Right atrium auricular region (tissue), 2 donors: ENCODE data around the gene NINL. TPM values are rescaled to one million over a fixed set of nuclear protein-coding genes. Genes with fewer than 3 reads are reported as not detected.
"Not testable (repeated sequence)": the region's sequence is repeated elsewhere in the genome, so short reads cannot be mapped to it uniquely, and the experiment has no call there.

Source experiments
- DNase-seq: peaks from one replicate; pipeline ENCODE4 v3.0.0-alpha.2; 2019; ENCODE audit warnings: low spot score
- H3K27ac ChIP-seq, 2 donors: fragments of 200-600 bp; sonication (generic); 1 replicate in 1 of 2; 2 replicates in 1 of 2; pipeline ENCODE4 v1.5.1; 2016 to 2019
- H3K27me3 ChIP-seq, 2 donors: fragments of 200-600 bp; sonication (generic); one replicate each; pipeline versions ENCODE4 v1.5.1 to v1.6.0; 2017 to 2019
- H3K36me3 ChIP-seq: fragments of 200-600 bp; sonication (generic); one replicate; pipeline ENCODE4 v1.5.1; 2016
- H3K4me1 ChIP-seq, 2 donors: fragments of 200-600 bp; sonication (generic); one replicate each; pipeline versions ENCODE4 v1.5.1 to v1.6.0; 2017 to 2019
- H3K4me3 ChIP-seq, 2 donors: fragments of 200-600 bp; sonication (generic); 1 replicate in 1 of 2; 2 replicates in 1 of 2; pipeline ENCODE4 v1.5.1; 2017 to 2019; ENCODE audit warnings: mild to moderate bottlenecking in 1 of 2, moderate library complexity in 1 of 2
- H3K9me3 ChIP-seq, 2 donors: fragments of 200-600 bp; sonication (generic); one replicate each; pipeline ENCODE4 v1.5.1; 2019
- total RNA-seq, 2 donors: library from RNA; depleted of rRNA; stranded (reverse); fragments of >200 nt; gene quantifications; one replicate each; pipeline ENCODE4 v1.1.0, GENCODE V29; 2016
- TF ChIP-seq, protein P1 (sequence below), 2 donors: fragments of 200-600 bp; sonication (generic); IDR thresholded peaks; one replicate each; pipeline ENCODE4 v1.5.1; 2019; ENCODE audit warnings: antibody characterized with exemption in 2 of 2

NINL gene
- total RNA-seq, 2 donors from 2014 or later, result 3.7 to 4.8 TPM

DNA sequence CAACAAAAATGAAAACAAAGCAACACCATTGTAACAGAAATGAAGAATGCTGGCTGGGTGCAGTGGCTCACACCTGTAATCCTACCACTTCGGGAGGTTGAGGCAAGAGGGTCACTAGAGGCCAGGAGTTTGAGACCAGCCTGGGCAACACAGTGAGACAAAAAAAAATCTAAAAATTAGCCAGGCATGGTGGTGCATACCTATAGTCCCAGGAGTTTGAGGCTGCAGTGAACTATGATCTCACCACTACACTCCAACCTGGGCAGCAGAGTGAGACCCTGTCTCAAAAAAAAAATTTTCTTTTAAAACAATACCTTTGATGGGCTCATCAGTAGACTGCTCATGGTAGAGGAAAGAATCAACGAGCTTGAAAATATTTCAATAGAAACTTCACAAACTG lies 18.5 kb downstream of the NINL start:
- no peak for DNase-seq
- H3K27me3 ChIP-seq, result no peaks in the 10 kb centered on the region
- H3K4me3 ChIP-seq, result no peak overlapping the region
- H3K4me1 ChIP-seq, result no peaks in the 10 kb centered on the region
- H3K36me3 ChIP-seq, result no peaks in the 10 kb centered on the region
- TF ChIP-seq, protein P1, sequence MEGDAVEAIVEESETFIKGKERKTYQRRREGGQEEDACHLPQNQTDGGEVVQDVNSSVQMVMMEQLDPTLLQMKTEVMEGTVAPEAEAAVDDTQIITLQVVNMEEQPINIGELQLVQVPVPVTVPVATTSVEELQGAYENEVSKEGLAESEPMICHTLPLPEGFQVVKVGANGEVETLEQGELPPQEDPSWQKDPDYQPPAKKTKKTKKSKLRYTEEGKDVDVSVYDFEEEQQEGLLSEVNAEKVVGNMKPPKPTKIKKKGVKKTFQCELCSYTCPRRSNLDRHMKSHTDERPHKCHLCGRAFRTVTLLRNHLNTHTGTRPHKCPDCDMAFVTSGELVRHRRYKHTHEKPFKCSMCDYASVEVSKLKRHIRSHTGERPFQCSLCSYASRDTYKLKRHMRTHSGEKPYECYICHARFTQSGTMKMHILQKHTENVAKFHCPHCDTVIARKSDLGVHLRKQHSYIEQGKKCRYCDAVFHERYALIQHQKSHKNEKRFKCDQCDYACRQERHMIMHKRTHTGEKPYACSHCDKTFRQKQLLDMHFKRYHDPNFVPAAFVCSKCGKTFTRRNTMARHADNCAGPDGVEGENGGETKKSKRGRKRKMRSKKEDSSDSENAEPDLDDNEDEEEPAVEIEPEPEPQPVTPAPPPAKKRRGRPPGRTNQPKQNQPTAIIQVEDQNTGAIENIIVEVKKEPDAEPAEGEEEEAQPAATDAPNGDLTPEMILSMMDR (IDR thresholded peaks at IDR 0.05), result no peak
- no peak overlapping the region for H3K27ac ChIP-seq
- H3K9me3 ChIP-seq, result no peaks in the 10 kb centered on the region

DNA sequence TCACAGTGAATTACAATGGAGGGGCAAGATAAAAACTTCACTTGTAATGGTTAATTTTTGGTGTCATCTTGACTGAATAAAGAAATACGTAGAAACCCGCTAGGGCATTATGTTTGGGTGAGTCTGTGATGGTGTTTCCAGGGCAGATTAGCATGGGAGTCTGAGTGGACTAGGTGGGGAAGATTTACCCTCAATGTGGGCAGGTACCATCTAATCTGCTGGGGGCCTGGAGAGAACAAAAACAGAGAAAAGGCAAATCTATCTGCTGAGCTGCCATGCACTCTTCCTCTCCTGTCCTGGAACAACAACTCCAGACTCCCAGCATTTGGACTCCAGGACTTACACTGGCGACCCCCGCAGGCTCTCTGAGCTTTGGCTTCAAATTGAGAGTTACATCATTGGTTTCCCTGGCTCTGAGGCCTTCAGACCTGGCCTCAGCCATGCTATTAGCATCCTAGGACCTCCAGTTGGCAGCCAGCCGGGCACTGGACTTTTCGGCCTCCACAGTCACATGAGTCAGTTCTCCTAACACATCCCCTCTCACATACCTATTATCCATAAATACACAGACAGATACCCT lies 19.7 kb downstream of the NINL start:
- no peak overlapping the region for H3K27ac ChIP-seq
- no peaks in the 10 kb centered on the region for H3K4me1 ChIP-seq
- no peak for DNase-seq
- H3K36me3 ChIP-seq, result no peaks in the 10 kb centered on the region
- TF ChIP-seq, protein P1 (IDR thresholded peaks at IDR 0.05), result no peak
- no peaks in the 10 kb centered on the region for H3K9me3 ChIP-seq
- no peak overlapping the region for H3K4me3 ChIP-seq
- H3K27me3 ChIP-seq, result no peaks in the 10 kb centered on the region

DNA sequence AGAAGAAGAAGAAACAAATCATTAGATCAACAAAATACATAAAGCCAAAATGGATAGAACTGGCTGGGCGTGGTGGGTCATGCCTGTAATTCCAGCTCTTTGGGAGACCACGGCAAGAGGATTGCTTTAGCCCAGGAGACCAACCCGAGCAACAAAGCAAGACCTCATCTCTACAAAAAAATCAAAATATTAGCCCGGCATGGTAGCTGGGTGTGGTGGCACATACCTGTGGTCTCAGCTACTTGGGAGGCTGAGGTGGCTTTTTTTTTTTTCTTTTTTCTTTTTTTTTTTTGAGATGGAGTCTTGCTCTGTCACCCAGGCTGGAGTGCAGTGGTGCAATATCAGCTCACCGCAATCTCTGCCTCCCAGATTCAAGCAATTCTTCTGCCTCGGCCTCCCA lies 21.5 kb downstream of the NINL start:
- H3K27ac ChIP-seq, result no peak overlapping the region
- no peaks in the 10 kb centered on the region for H3K36me3 ChIP-seq
- H3K27me3 ChIP-seq, result no peaks in the 10 kb centered on the region
- TF ChIP-seq, protein P1 (IDR thresholded peaks at IDR 0.05), result no peak
- H3K4me3 ChIP-seq, result no peak overlapping the region
- no peaks in the 10 kb centered on the region for H3K4me1 ChIP-seq
- H3K9me3 ChIP-seq, result no peaks in the 10 kb centered on the region
- no peak for DNase-seq

DNA sequence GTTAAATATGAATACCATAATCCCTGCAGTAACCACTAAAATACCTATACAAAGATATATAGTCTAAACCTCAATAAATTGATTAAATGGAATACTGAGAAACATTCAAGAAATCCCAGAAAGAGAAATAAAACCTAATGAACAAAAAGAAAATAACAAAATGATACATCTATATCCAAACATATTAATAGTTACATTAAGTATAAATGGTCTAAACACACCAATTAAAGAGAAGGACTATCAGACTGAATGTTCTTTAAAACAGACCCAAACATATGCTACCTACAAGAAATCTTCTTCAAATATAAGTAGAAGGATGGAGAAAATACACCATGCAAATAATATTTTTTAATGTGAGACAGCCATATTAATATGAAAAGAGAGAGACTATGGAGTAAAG lies 22.0 kb downstream of the NINL start:
- DNase-seq, result no peak

DNA sequence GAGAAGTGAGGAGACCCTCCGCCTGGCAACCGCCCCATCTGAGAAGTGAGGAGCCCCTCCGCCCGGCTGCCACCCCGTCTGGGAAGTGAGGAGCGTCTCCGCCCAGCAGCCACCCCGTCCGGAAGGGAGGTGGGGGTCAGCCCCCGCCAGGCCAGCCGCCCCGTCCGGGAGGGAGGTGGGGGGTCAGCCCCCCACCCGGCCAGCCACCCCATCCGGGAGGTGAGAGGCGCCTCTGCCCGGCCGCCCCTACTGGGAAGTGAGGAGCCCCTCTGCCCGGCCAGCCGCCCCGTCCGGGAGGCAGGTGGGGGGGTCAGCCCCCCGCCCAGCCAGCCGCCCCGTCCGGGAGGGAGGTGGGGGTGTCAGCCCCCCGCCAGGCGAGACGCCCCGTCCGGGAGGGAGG lies 23.6 kb downstream of the NINL start:
- not testable (repeated sequence) for H3K27ac ChIP-seq, H3K4me1 ChIP-seq, H3K27me3 ChIP-seq, H3K36me3 ChIP-seq, DNase-seq, H3K4me3 ChIP-seq, H3K9me3 ChIP-seq

More for the DNA sequence above, 22.0 kb downstream of the NINL start:
- Histone ChIP-seq H3K4me1 (no peaks in the 10 kb centered on the region), H3K36me3 (no peaks in the 10 kb centered on the region), H3K27ac (no peak overlapping the region), H3K9me3 (no peaks in the 10 kb centered on the region), H3K27me3 (no peaks in the 10 kb centered on the region), H3K4me3 (no peak overlapping the region)
- TF ChIP-seq, protein P1 (IDR thresholded peaks at IDR 0.05), result no peak

DNA sequence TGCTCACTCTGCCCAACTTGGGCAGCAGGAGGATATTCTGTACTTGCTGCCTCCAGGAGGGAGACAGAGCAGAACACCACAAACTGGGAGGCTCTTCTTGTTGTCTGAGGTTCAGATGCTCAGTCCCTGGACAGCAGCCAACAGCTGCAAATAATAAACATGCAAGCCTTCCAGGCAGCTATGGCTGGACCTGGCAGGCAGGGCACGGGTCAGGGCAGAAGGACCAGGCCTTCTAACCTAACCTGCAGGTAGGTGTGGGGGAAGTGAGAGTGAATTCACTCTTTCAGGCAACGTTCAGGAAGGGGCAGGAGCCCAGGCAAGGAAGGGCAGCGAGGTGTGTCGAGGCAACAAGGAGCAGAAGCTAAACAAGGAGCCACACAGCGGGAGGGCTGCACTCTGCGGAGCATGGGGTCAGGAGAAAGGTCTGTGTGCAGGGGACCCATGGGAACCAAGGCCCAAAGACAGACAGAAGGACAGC lies 31.5 kb downstream of the NINL start:
- Histone ChIP-seq H3K9me3 (no peaks in the 10 kb centered on the region), H3K27me3 (no peaks in the 10 kb centered on the region), H3K27ac (no peak overlapping the region), H3K4me1 (peaks cover 0 to 23% of the 10 kb centered on the region in 2 donors), H3K36me3 (no peaks in the 10 kb centered on the region), H3K4me3 (no peak overlapping the region)
- no peak for DNase-seq
- TF ChIP-seq, protein P1 (IDR thresholded peaks at IDR 0.05), result no peak
